Activated T-cell treated with anti-CD3 and anti-CD28 coated beads, Interleukin-2, amount 50 U/mL, for 1 hour (primary cell): ENCODE data around the gene ZNF277.

Experiments
- DNase-seq: peaks from one replicate; pipeline ENCODE4 v3.0.0-alpha.2; 2020

The ZNF277 gene, protein sequence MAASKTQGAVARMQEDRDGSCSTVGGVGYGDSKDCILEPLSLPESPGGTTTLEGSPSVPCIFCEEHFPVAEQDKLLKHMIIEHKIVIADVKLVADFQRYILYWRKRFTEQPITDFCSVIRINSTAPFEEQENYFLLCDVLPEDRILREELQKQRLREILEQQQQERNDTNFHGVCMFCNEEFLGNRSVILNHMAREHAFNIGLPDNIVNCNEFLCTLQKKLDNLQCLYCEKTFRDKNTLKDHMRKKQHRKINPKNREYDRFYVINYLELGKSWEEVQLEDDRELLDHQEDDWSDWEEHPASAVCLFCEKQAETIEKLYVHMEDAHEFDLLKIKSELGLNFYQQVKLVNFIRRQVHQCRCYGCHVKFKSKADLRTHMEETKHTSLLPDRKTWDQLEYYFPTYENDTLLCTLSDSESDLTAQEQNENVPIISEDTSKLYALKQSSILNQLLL

DNA sequence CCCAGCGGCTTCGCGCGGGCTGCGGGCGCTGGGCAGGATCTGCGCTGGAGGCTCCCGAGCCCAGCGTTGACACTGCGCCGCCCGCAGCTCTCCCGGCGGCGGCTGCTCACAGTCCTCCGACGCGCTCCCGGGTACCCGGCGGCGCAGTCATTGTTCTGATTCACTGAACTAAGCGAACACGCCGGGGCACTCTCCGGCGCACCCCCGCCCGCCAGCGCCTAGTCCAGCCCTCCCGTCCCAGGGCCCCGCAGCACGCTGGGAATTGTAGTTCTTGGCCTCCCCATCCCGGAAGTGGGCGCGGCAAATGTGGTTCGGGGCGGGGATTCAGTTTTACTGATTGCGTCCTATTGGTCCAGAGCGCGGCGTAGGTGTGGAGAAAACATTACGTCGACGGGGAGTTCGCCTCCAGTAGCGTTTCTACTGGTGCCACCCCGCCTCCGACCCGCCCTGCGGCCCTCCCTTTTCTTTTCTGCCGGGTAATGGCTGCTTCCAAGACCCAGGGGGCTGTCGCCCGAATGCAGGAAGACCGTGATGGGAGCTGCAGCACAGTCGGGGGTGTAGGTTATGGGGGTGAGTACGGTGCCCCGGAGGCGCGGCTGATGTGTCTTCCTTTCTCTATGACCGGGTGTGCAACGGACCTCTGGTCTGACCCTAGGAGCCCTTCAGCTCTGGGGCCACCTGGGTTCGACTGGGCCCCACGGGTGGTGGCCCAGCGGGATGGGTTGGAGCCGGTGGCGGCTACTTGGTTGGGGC lies at the start of gene ZNF277, which contains the start of gene DOCK4:
TSS of gene ZNF277 (plus strand) at position 458 of the 753 bp plus-strand sequence. CDS start at position 480, 22 bp downstream.
TSS of gene DOCK4 (minus strand) at position 162 of the 753 bp plus-strand sequence. CDS start 261 bp downstream, outside the sequence.
- peak; percentile 100 for DNase-seq

DNA sequence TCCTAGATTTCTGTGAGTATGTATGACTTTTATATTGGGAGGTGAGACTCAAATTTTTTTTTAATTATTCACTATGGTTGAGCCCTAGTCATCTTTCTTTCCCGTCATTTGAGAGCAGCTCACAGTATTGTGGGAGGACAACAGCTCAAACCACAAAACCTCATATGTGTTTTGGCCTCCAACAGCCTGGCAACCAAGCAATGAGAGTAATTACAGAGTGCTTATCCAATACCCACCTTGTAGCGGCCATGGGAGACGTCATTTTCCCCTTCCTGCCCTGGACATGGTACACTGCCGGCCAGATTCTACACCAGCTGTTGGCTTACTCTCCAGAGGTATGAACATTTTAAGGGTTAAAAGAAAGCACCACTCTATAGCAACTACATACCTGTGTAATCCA lies 49.4 kb upstream of the ZNF277 start:
- DNase-seq: no peak

DNA sequence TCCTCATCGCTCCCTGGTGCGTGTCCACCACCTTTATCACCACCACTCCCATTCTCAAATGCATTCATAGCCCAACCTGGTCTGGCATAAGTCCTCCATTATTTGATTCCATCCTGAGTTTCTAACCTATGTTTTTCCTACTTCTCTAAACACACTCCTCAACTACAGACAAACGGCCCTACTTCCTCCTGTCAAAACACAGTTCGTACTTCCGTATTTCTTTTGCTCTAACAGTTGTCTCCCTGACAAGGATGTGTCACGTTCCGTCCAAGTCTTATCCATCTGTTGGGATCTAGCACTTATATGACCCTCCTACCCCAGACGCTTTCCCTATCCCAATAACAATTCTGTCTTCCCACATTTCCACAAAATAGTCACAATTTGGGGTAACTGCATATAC lies 47.1 kb upstream of the ZNF277 start:
- no peak for DNase-seq

DNA sequence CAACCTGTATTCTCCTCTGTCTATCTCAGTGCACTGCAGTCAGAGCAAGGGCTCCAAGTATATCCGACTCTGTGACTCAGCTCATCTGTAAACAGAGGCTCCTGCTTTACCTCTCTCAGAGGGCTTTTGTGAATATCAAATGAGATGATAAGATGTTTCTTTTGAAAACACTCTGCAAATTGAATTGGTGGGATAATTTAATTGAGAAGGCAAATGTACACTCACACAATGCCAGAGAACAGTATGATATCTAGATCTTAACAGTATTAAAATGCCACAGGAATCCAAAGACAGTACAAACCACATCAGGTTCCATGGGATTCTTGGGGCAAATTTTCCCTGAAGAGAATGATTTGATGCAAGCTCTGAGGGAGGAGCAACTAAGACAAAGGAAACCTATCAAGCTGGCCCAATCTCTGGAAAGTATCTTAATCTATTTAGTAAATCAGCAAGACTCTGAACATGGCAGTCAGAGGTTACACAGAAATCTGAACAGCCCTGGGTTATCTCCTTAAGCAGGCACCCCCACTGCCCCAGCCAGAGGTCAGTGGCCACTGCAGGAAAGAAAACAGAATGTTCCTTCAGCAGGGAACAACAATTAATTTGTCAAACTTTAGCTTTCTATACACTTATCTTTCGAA lies 46.2 kb upstream of the ZNF277 start:
- DNase-seq: no peak

DNA sequence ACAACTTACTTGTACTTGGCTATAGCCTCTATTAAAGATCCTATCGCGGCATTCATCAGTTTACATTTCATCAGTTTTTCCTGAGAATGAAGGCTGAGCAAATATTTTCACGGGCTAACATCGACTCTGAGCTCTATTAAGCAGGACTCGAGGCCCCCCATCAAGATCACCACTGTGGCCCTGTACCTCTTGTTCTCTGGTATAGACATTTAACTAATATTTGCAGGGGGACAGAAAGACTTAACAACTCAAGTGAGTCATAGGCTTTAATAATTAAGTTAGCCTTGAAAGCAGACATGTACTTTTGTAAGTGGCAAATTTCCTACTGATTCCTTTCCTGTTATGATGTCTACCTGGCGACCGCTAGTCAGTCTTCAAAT lies 45.7 kb upstream of the ZNF277 start:
- no peak for DNase-seq

DNA sequence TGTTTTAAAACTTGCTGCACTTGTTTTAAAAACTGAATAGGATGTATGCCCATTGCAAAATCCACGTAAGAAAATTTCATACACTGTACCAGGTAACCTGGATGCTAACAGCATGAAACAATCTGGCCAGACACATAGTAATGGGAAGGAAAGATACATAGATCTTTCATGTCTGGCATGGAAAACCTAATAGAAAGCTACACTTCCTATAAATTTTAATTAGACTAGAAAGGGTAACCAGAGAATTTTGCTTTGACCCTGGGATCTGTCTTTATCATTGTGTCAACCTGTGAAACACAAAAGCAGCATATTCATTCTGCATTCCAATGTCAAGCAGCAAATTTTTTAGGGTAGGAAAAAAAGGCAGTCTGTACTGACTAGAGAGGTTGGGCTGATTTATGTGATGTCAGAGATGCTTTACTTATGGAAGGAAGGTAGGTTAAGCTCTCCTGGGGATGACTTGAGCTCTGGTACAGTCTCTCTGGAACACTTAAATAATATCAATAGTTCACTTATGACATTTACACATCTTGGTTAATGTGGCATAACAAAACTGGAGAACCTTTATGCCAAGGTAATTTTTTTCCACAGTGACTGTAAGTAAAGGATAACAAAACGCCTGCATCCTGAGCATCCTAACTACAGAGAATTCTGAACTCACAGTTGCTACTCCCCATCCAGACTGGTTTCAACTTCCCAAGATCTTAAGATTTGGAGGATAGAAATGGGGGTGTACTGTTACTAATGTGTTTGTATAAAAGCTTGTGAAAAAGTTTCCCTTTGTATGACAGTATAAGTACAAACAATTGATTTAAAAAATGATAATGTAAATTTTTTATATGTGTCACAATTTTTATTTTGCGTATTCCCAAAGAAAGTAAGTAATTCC lies 45.0 kb upstream of the ZNF277 start:
- DNase-seq: no peak

DNA sequence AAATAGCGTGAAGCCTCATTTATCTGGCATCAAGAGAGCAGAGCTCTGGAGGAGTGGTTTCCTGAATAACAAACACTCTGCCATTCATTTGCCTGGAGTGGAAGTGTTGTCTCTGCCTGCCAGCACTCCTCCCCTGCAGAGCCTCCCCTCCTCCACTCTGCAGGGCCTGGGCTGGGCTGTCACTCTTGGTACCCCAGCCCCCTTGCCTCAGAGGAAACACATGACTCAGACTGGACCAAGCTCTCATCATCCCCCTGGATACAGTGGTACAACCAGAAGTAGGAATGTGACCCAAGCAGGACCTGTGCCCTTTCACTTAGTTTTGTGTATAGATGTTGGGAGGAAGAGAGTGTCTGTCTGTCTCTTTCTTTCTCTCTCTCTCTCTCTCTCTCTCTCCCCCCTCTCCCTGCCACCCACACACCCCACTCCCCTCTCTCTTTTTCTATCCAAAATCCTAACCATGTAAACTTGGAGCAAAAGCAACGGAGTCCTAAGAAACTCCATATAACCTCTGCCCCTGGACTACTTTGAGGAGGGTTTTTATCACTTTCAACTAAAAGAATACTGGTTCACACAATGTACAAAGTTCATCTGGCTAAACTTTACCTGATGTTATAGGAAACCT lies 44.2 kb upstream of the ZNF277 start:
- DNase-seq: no peak

DNA sequence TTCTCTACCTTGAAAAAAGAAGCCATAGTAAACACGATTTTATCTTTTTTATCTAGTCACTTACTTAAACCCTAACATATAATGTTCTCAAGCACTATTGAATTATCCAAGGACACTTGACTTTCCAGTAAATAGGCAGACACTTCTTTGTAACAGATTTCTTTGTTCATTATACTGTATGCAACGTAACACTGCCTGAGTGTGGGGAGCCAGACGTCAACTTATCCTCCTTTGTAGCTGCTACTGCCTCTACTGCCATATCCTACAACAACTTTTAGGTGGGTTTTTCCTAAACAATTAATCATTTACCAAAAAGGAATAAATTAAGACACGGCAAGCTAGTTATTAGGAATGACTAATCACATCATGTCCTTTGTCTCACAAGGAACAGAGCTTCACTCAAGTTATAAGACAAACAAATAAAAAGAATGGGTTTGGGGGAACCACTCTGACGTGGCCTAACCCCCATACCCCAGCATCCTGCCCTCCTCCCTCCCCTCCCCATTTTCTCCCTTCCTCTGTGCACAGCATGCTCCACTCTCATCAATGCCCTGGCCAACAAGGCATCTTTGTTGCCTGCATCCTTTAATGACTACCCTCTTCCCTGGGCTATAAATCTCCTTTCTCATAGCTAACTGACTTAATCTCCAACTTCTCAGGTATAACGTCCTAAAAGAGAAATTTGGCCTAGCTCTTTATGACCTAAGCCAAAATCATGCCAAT lies 43.5 kb upstream of the ZNF277 start:
- no peak for DNase-seq

DNA sequence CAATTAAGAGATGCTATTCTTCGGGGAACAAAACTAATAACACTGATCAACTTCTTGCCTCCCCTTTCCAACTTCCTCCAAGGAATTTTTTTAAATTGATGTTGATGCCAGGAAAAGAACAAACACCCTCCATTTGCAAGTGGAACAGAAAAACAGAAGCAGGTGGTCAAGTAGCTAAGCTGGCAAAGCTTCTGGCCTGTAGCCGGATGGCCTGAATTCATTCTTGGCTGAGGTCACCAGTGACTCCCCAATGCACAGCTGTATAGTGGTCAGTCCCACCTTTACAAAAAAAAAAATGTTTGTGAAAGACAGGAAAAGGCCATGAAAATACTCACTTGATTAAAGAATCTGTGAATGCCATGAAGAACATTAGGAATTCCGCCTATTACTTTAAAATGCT lies 39.3 kb upstream of the ZNF277 start:
- no peak for DNase-seq

DNA sequence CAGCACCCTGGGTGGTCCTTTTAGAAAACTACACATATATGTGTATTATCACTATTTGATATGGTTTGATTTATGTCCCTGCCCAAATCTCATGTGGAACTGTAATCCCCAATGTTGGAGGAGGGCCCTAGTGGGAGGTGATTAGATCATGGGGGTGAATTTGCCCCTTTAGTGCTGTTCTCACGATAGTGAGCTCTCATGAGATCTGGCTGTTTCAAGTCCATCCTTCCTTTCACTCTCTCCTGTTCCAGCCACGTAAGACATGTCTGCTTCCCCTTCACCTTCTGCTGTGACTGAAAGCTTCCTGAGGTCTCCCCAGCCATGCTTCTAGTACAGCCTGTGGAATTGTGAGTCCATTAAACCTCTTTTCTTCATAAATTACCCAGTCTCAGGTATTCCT lies 37.6 kb upstream of the ZNF277 start:
- no peak for DNase-seq

DNA sequence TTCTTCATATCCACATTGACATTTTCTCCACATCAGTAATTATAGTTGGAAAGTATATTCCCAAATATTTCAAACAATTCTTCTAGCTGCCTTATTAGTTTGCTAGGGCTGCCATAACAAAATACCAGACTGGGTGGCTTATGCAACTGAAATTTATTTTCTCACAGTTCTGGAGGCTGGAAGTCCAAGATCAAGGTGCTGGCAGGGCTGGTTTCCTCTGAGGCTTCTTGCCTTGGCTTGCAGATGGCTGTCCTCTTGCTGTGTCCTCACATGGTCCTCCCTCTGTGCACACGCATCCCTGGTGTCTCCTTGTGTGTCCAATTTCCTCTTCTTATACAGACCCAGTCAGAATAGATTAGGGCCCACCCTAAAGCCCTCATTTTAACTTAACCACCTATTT lies 34.8 kb upstream of the ZNF277 start:
- DNase-seq: no peak

DNA sequence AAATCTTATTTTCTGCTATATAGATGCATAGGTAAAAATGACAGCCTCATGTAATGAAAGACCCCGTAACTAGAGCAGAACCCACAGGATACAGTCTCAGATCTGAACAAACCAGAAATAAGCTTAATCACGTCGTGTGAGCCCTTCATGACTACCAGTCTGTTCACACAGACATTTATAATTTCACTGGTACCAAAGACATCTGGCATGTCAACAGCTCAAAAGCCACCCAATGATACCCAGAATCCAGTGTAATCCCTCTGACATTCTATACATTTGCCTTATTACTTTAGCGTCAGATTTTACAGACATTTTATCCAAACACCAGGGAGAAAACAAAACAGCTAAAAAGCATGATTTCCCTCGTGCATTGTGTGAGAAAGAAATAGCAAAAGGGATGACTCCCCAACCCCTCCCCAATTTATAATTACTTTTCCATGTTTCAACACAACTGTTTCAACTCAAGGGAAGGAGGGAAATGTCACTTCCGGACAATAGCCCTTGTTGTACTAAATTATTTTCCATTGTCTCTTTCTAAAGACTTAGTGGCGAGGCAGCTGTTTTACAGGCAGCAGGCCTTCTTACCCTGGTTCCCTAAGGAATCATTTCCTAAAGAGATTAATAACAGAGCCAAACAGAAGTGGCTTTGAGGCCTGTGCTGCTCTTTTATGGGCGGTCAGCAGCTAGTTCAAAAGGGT lies 33.5 kb upstream of the ZNF277 start:
- DNase-seq: no peak

DNA sequence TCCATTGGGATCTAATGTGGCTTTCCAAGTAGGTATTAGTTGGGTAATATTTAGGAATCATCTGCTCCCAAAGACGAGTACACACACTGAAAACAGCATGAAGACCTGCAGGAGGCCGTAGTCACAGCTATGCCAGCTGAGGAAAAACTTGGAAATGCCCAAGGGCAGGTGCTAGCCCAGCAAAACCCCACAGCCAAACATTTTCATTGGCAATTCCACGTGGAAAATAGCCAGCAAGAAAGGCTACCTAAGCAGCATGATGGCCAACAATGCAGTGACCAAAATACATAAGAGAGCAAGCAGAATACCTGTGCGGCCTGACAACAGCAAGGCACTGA lies 33.0 kb upstream of the ZNF277 start:
- DNase-seq: no peak

DNA sequence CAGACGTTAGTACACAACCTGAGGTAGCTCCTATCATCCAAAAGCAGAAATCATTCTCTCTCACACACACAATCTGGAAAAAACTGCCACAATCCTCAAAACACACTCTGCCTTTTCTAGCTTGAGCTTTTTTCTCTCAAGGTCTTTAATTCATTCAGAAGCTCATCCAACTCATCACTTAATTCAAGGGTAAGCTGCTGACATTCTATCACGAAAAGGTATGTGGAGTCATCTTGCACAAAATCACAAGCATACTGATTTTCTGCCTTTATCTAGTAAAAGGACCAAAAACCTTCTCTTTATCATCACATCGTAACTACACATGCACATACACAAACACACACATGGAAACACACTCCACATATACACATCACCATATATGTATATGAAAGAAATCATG lies 32.3 kb upstream of the ZNF277 start:
- no peak for DNase-seq

DNA sequence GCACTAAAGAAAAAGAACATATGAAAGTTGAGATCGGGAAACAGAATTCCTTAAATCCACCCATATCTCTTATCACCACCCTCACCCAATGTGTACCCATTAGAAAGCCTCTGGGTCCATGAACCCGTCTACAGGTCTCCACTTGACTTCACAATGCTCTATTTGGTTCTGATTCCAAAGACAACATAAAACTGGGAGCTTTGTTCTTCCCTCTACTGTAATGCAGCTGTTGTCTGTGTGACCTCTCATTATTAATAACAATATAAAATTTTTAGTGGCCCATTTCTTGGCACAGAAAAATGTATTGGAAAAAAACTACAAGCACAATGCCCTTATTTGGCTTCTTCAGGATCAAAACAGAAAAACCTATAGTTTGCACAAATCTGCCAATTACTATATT lies 30.3 kb upstream of the ZNF277 start:
- no peak for DNase-seq

DNA sequence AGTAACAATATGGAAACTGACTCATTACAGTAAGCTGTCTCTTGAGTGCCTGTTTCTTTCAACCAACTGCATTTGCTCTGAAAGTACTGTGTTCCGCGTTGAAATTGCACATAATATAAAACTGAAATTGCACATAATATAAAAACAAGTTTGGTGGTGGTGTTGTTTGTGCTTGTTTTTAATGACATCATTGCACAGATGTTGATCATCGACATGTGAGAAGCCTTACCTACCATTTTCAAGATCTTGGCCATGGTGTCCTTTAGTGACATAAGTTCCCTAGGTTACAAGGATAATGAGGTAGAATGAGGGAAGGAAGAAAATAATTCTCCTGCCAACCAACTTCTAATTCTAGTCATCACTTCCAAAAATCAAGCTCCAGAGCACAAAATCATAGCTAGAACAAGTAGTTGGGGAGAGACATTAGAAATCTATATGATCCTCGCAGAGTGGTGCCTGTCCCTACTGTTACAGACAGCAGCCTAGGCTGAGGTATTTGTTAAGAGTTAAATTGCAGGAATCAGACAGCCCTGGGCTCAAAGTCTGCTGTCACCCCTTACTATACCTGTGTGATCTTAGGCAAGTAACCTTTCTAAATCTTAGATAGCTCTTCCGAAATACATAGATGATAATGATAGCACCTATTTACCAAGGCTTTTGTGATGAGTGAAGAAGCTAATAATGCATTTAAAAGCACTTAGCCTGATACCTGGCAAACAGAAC lies 29.6 kb upstream of the ZNF277 start:
- DNase-seq: no peak

DNA sequence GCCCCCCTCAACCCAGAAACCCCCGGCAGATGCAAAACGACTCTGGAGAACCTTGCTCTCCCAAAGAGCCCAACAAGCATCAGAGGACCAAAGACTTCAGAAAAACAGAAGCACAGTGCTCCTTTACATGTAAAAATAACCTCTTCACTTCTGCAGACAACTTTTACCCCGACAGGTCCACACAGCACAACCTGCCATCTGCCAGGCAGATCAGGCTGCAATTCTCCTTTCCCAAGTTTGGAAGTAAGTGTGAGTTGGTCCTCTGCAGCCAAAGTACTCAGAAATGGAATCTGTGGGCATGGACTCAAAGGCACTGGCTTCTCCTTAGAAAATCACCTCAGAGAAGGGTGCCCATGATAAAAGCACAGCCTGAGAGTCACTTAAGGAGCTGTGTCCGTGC lies 26.3 kb upstream of the ZNF277 start:
- DNase-seq: no peak

DNA sequence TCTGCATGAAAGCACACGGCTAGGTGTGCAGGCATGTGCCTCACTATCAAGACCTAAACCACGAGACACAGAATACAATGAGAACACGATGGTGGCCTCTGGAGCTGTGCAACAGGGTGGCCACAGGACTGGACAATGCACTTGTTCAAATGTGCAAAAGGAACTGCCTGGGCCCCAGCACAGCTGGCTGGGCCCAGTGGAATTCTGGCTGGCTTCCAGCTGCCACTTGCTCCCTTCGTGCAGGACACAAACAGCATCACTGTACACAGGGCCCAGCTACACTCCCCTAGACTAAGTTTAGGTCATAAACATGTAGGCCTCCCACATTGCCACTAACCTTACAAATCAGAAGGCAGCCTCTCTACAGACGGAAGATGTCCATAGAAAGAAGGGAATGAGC lies 23.7 kb upstream of the ZNF277 start:
- DNase-seq: no peak

DNA sequence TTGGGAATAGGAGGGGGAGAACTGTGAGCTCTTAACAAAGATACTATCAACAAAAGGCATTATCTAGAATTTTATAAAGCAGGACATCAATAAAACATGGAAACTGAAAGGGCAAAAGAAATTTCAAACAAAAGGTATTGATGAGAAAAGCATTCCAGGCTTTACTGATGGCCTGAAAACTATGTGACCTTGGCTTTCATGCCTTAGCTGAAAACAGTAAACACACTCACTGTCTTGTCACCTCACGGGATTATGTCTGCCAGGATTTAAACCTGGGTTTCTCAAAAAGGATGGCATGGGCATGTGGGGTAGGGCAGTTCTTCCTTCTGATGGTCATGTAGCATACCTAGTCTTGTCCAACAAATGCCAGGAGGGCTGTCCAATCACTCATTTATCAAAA lies 23.2 kb upstream of the ZNF277 start:
- DNase-seq: no peak

DNA sequence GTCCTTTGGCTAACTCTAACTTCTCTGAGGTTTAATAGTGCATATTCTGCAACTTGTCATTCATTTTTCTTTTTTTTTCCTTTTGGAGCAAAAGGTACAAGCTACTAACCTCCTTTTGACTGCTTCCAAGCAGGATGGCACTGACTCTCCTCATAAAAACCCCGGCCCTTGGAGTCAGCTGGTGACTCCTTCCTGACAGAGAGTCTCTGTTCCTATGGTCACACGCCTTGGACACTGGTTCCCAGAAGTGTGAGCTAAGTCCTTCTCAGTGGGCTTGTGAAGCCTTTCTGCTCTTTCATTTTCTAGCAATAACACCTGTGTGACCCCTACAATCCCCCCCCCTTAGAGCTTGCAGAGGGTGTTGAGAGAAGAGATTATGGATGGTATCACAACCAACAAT lies 22.0 kb upstream of the ZNF277 start:
- DNase-seq: no peak
